ENCODE data around the gene PRSS33.

The PRSS33 gene

DNA sequence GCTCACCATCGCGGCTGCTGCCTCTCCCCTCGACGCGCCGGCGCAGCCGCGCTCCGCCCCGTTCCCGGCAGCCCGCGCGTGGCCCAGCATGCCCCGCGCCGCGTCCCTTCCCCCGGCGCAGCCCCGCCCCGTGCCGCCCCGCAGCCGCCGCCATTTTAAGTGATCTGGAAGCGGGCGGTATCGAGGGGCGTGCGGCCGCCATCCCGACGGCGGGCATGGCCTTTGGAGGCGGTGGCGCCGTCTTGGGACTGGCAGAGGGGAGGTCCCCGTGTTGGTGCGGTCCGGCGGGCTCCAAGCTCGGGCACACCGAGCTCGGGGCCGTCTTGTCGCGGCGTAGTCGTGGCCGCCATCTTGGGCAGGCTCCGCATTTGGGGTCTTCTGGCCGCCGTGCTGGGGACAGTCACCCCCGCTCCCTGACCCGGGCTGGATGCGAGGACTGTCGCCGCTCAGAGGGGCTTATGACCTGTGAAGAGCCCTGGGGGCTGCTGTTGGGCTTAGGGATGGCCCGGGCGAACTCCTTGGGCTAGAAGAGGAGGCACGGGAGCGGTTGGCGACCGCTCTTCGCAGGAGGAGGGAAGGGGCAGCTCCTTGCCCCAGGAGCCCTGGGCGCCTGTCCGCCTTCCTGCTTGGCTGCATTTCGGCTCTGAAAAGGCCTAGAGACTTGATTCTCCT lies 10.0 kb downstream of the PRSS33 start, which contains the start of gene ELOB:
Gene ELOB, minus strand, starts transcription at position 50 of the 672 bp plus-strand sequence. Its CDS starts 41 bp downstream, at position 9.
- Histone ChIP-seq H3K4me1 (peaks cover 11% of the 10 kb centered on the region), H3K79me2 (peaks cover 17% of the 10 kb centered on the region), H3K9me3 (ENCODE audit: control insufficient read depth, low read length) (no peaks in the 10 kb centered on the region), H3K36me3 (ENCODE audit: control insufficient read depth, insufficient read depth, low read length) (no peaks in the 10 kb centered on the region), H3K27me3 (ENCODE audit: control insufficient read depth, insufficient read depth, low read length) (no peaks in the 10 kb centered on the region), H3K4me3 (ENCODE audit: low read depth, low read length) (peak within 1 kb of the TSS; percentile 98), H3K27ac (peak within 1 kb of the TSS; percentile 99), H3K4me2 (ENCODE audit: low read length) (peak within 1 kb of the TSS; percentile 96), H2AFZ (peak within 1 kb of the TSS; percentile 98), H3K9ac (peak within 1 kb of the TSS; percentile 100)
- TF ChIP-seq, protein P1, sequence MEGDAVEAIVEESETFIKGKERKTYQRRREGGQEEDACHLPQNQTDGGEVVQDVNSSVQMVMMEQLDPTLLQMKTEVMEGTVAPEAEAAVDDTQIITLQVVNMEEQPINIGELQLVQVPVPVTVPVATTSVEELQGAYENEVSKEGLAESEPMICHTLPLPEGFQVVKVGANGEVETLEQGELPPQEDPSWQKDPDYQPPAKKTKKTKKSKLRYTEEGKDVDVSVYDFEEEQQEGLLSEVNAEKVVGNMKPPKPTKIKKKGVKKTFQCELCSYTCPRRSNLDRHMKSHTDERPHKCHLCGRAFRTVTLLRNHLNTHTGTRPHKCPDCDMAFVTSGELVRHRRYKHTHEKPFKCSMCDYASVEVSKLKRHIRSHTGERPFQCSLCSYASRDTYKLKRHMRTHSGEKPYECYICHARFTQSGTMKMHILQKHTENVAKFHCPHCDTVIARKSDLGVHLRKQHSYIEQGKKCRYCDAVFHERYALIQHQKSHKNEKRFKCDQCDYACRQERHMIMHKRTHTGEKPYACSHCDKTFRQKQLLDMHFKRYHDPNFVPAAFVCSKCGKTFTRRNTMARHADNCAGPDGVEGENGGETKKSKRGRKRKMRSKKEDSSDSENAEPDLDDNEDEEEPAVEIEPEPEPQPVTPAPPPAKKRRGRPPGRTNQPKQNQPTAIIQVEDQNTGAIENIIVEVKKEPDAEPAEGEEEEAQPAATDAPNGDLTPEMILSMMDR (IDR thresholded peaks at IDR 0.05), result no peak

DNA sequence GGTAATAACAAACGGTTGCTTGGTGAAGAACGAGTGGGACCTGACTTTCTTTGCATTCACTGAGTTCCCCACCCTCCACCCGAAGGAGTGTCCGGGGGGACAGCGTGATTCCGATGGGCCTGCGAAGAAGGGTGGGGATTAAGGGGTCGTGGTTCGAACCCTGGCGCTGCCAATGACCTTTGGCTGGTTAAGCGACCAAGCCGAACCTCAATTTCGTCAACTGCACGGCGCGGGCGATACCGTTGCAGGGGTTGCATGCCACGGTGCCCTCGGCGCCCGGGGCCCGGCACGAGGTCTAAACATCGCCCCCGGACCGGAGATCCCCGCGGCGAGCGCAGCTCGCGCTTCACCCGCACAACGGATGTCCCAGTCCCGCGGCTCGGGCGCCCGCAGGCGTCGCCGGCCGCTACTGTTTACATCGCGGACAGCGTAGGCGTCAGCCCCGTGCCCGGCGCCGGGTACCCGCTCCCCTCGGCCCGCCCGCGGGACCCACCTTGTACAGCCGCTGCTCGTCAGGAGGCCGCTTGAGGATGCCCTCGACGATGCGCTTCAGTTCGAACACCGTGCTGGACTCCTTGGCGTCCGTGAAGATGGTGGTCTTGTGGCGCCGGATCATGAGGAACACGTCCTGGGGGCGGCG lies 10.7 kb downstream of the PRSS33 start:
- peaks cover 11% of the 10 kb centered on the region for H3K4me1 ChIP-seq
- H2AFZ ChIP-seq, result peak overlapping the region; percentile 84
- H3K27ac ChIP-seq, result peak overlapping the region; percentile 68
- H3K27me3 ChIP-seq (ENCODE audit: control insufficient read depth, insufficient read depth, low read length), result no peaks in the 10 kb centered on the region
- H3K4me2 ChIP-seq (ENCODE audit: low read length), result peak overlapping the region; percentile 94
- H3K9ac ChIP-seq, result peak overlapping the region; percentile 73
- peaks cover 17% of the 10 kb centered on the region for H3K79me2 ChIP-seq
- H3K9me3 ChIP-seq (ENCODE audit: control insufficient read depth, low read length), result no peaks in the 10 kb centered on the region
- TF ChIP-seq, protein P1 (IDR thresholded peaks at IDR 0.05), result no peak
- no peaks in the 10 kb centered on the region for H3K36me3 ChIP-seq (ENCODE audit: control insufficient read depth, insufficient read depth, low read length)
- H3K4me3 ChIP-seq (ENCODE audit: low read depth, low read length), result peak overlapping the region; percentile 84

DNA sequence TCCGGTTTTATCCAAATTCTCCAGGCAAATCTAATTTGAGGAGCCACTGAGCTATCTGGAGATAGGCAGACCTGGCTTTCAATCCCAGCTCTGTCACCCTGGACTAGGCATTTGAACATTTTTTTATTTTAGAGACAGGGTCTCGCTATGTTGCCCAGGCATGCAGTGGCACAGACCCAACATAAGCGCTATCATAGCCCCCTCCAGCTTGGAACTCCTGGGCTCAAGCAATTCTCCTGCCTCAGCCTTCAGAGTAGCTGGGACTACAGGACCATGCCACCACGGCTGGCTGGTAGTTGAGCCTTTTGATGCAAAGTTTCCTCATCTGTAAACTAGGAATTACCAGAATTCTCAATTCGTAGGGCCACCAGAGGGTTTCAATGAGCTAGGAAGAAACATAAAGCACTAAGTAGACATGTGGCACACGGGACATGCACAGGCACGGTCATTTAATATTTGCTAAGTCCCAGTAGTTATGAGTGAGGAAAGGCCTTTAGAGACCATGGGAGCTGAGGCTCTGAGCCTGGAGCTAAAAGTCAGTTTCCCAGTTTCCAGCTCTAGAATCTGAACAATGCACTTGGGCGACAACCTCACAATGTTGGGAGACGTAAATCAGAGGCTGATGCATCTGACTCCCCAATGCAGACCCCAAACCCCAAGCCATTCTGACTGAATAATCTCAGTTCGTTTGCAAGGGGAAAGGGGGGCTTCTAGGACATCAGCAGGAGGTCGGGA lies 11.4 kb downstream of the PRSS33 start:
- H3K9ac ChIP-seq, result no peak overlapping the region
- no peaks in the 10 kb centered on the region for H3K9me3 ChIP-seq (ENCODE audit: control insufficient read depth, low read length)
- H3K4me3 ChIP-seq (ENCODE audit: low read depth, low read length), result peak overlapping the region; percentile 84
- H3K4me1 ChIP-seq, result peaks cover 11% of the 10 kb centered on the region
- H3K79me2 ChIP-seq, result peaks cover 17% of the 10 kb centered on the region
- no peak overlapping the region for H3K27ac ChIP-seq
- TF ChIP-seq, protein P1 (IDR thresholded peaks at IDR 0.05), result no peak
- H2AFZ ChIP-seq, result no peak overlapping the region
- no peaks in the 10 kb centered on the region for H3K27me3 ChIP-seq (ENCODE audit: control insufficient read depth, insufficient read depth, low read length)
- peak overlapping the region; percentile 94 for H3K4me2 ChIP-seq (ENCODE audit: low read length)
- no peaks in the 10 kb centered on the region for H3K36me3 ChIP-seq (ENCODE audit: control insufficient read depth, insufficient read depth, low read length)

DNA sequence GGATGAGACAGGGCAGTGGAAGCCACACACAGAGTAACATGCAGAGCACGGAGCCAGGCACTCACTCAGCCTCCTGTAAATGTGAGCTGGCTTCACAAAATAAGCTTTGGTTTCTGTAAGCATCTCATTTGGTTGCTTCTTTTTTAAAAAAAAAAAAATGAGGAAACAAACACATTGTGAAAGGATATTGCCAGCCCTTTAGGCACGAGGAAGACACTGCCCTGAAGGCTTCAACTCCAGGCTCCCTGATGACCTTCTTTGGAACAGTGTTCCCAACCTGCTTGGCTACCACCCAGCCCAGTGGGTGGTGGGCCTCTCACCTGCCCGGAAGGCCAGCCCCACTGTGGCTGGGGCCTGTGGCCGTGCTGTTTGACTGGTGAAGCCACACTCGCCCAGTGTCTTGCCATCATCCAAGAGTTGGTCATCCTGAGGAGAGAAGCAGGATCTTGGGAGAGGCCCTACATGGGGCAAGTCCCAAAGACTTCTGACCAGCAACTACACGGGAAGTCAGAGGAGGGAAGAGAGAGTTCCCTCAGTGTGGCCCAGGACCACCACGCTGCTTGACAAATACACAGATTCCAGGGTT lies 12.1 kb downstream of the PRSS33 start:
- Histone ChIP-seq H3K27ac (no peak overlapping the region), H3K9ac (no peak overlapping the region), H2AFZ (no peak overlapping the region), H3K27me3 (ENCODE audit: control insufficient read depth, insufficient read depth, low read length) (no peaks in the 10 kb centered on the region), H3K36me3 (ENCODE audit: control insufficient read depth, insufficient read depth, low read length) (no peaks in the 10 kb centered on the region), H3K4me1 (peaks cover 11% of the 10 kb centered on the region), H3K4me3 (ENCODE audit: low read depth, low read length) (no peak overlapping the region), H3K79me2 (peaks cover 17% of the 10 kb centered on the region), H3K9me3 (ENCODE audit: control insufficient read depth, low read length) (no peaks in the 10 kb centered on the region), H3K4me2 (ENCODE audit: low read length) (no peak overlapping the region)
- TF ChIP-seq, protein P1 (IDR thresholded peaks at IDR 0.05), result no peak

Data from parathyroid adenoma (tissue), 2 donors.